NT2/D1 (cell line): ENCODE data around the gene AGAP1.

ENCODE experiments used
- YY1 ChIP-seq: IDR thresholded peaks from 2 replicates; pipeline ENCODE4 v1.6.1; 2011; ENCODE audit not compliant: insufficient read length, insufficient read depth
- ZNF274 ChIP-seq: IDR thresholded peaks from 2 replicates; pipeline ENCODE4 v1.6.1; 2011; ENCODE audit warnings: mild to moderate bottlenecking, low read depth, low read length

GRCh38 chr2:235762832-235763598 is 269.2 kb downstream of the AGAP1 start:
- TF ChIP-seq YY1 = no peak
- no peak for TF ChIP-seq ZNF274
